ENCODE measurements around the gene FAM241A.

- no peak for TF ChIP-seq POLR2A (IDR thresholded peaks at IDR 0.05)
- TF ChIP-seq CTCF (IDR thresholded peaks at IDR 0.05) = peak; percentile 59 to 81 (median 77)
These were observed 89.8 kb downstream of the FAM241A start for GRCh38 chr4:112234952-112235609.

Data from gastroesophageal sphincter (tissue), 3 donors.